ENCODE results near the gene FJX1.

FJX1 gene

GRCh38 chr11:35608502-35608901 is 9.8 kb upstream of the FJX1 start:
- no peak for DNase-seq

GRCh38 chr11:35609656-35610055 is 8.6 kb upstream of the FJX1 start:
- no peak for DNase-seq

- DNase-seq, result no peak
Measured at GRCh38 chr11:35610631-35611030, 7.6 kb upstream of the FJX1 start.

- DNase-seq, result no peak
Measured at GRCh38 chr11:35611741-35612140, 6.5 kb upstream of the FJX1 start.

- DNase-seq, result no peak
Measured at GRCh38 chr11:35614939-35615569, 3.2 kb upstream of the FJX1 start.

GRCh38 chr11:35615921-35616900 is 2.0 kb upstream of the FJX1 start:
- DNase-seq, result no peak

GRCh38 chr11:35617316-35617686 is 959 bp upstream of the FJX1 start:
- no peak for DNase-seq

- DNase-seq, result no peak
Measured at GRCh38 chr11:35618497-35619115, 346 bp downstream of the FJX1 start.

- no peak for DNase-seq
Measured at GRCh38 chr11:35619116-35619854, 1.0 kb downstream of the FJX1 start.

- DNase-seq, result no peak
Measured at GRCh38 chr11:35619855-35620640, 1.8 kb downstream of the FJX1 start.

- no peak for DNase-seq
Measured at GRCh38 chr11:35620795-35621194, 2.5 kb downstream of the FJX1 start.

GRCh38 chr11:35621620-35622019 is 3.4 kb downstream of the FJX1 start:
- no peak for DNase-seq

- no peak for DNase-seq
Measured at GRCh38 chr11:35622070-35622469, 3.8 kb downstream of the FJX1 start.

GRCh38 chr11:35623621-35624168 is 5.4 kb downstream of the FJX1 start:
- no peak for DNase-seq

- no peak for DNase-seq
Measured at GRCh38 chr11:35624316-35624715, 6.1 kb downstream of the FJX1 start.

- no peak for DNase-seq
Measured at GRCh38 chr11:35624781-35625180, 6.5 kb downstream of the FJX1 start.

GRCh38 chr11:35626501-35626900 is 8.2 kb downstream of the FJX1 start:
- no peak for DNase-seq

- no peak for DNase-seq
Measured at GRCh38 chr11:35629511-35629910, 11.3 kb downstream of the FJX1 start.

- no peak for DNase-seq
Measured at GRCh38 chr11:35629914-35630313, 11.7 kb downstream of the FJX1 start.

GRCh38 chr11:35631891-35632290 is 13.6 kb downstream of the FJX1 start:
- no peak for DNase-seq

- no peak for DNase-seq
Measured at GRCh38 chr11:35632301-35632700, 14.0 kb downstream of the FJX1 start.

- DNase-seq, result no peak
Measured at GRCh38 chr11:35633827-35634423, 15.7 kb downstream of the FJX1 start.

All from CD4-positive, alpha-beta T cell treated with Interleukin-15 for 1 hour (primary cell).